Vagina (tissue), 2 donors: ENCODE data around the gene SDCCAG8. TPM values are rescaled to one million over a fixed set of nuclear protein-coding genes. Genes with fewer than 3 reads are reported as not detected.

ENCODE experiments used
- DNase-seq, 2 donors: peaks; one replicate each; pipeline ENCODE4 v3.0.0-alpha.2; 2017; ENCODE audit errors: extremely low spot score in 2 of 2
- H3K27ac ChIP-seq: fragments of 200-600 bp; sonication (generic); one replicate; pipeline ENCODE4 v1.5.1; 2019
- H3K27me3 ChIP-seq: fragments of 200-600 bp; sonication (generic); one replicate; pipeline ENCODE4 v1.5.1; 2019
- H3K36me3 ChIP-seq, 2 donors: fragments of 200-600 bp; sonication (generic); one replicate each; pipeline ENCODE4 v1.5.1; 2017 to 2019
- H3K4me1 ChIP-seq: fragments of 200-600 bp; sonication (generic); one replicate; pipeline ENCODE4 v1.5.1; 2019
- H3K4me3 ChIP-seq, 2 donors: fragments of 200-600 bp; sonication (generic); 1 replicate in 1 of 2; 2 replicates in 1 of 2; pipeline ENCODE4 v1.5.1; 2016 to 2019
- H3K9me3 ChIP-seq: fragments of 200-600 bp; sonication (generic); one replicate; pipeline ENCODE4 v1.5.1; 2019
- POLR2A ChIP-seq, 2 donors: fragments of 450-650 bp; IDR thresholded peaks; one replicate each; pipeline ENCODE4 v1.6.1; 2017; ENCODE audit warnings: antibody characterized with exemption in 2 of 2, mild to moderate bottlenecking in 2 of 2, moderate library complexity in 2 of 2
- POLR2AphosphoS5 ChIP-seq, 2 donors: sonication (generic); formaldehyde crosslinking; IDR thresholded peaks; one replicate each; pipeline ENCODE4 v1.9.0; 2017; ENCODE audit warnings: antibody characterized with exemption in 2 of 2, mild to moderate bottlenecking in 2 of 2, low read depth in 1 of 2; ENCODE audit not compliant: insufficient read depth in 1 of 2
- intact Hi-C: fragments of 100-400 bp; cut with DNase I; formaldehyde crosslinking; loops from one replicate; pipeline ENCODE4 v1.15.1; 2023
- total RNA-seq: library from RNA; depleted of rRNA; stranded (reverse); fragments of >200 nt; gene quantifications from one replicate; pipeline ENCODE4 v1.2.3, GENCODE V29; 2016
- TF ChIP-seq, protein P1 (sequence below), 3 experiments: fragments of 450-650 bp in 2 of 3; fragments of 200-600 bp in 1 of 3; sonication (generic) in 1 of 3; IDR thresholded peaks; one replicate each; pipeline ENCODE4 v1.5.1; 2017 to 2019; ENCODE audit warnings: antibody characterized with exemption in 3 of 3, mild to moderate bottlenecking in 2 of 3, moderate library complexity in 2 of 3

Gene SDCCAG8
- total RNA-seq, 1 donor from 2014 or later, result 31.2 TPM

GRCh38 chr1:243497939-243498681 is 242.3 kb downstream of the SDCCAG8 start:
- Histone ChIP-seq H3K9me3 (no peaks in the 10 kb centered on the region), H3K27ac (no peak overlapping the region), H3K27me3 (no peaks in the 10 kb centered on the region), H3K4me1 (peaks cover 12% of the 10 kb centered on the region), H3K4me3 (no peak overlapping the region), H3K36me3 (peaks cover 0 to 7% of the 10 kb centered on the region in 2 donors)
- intact Hi-C loops, result no loop called here
- DNase-seq, result peak; percentile 80 to 88
- peak in 1 of 2 donors; percentile 18 for TF ChIP-seq POLR2AphosphoS5 (IDR thresholded peaks at IDR 0.05; ENCODE audit: insufficient read depth in 1 of 2, low read depth in 1 of 2)
- TF ChIP-seq, protein P1, sequence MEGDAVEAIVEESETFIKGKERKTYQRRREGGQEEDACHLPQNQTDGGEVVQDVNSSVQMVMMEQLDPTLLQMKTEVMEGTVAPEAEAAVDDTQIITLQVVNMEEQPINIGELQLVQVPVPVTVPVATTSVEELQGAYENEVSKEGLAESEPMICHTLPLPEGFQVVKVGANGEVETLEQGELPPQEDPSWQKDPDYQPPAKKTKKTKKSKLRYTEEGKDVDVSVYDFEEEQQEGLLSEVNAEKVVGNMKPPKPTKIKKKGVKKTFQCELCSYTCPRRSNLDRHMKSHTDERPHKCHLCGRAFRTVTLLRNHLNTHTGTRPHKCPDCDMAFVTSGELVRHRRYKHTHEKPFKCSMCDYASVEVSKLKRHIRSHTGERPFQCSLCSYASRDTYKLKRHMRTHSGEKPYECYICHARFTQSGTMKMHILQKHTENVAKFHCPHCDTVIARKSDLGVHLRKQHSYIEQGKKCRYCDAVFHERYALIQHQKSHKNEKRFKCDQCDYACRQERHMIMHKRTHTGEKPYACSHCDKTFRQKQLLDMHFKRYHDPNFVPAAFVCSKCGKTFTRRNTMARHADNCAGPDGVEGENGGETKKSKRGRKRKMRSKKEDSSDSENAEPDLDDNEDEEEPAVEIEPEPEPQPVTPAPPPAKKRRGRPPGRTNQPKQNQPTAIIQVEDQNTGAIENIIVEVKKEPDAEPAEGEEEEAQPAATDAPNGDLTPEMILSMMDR (IDR thresholded peaks at IDR 0.05), result no peak

DNA sequence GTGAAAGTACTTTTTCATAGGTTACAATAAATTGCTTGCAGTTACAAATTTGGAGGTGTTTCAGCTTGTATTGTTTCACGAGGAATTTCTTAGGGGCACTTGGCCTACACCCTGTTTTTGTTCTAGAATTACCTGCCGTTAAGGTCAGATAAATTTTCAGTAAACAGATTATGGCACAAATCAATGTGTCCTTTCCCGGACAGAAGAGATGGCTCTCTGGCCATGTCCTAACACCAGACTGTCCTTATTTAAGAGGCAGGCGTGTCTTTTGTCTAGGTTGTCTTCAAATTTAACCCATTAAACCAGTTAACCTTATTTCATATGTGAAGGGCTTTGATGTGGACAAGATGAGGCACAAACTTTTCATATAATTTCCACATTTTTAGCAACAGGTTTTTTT is 243.4 kb downstream of the SDCCAG8 start:
- peaks cover 12% of the 10 kb centered on the region for H3K4me1 ChIP-seq
- DNase-seq, result no peak
- no peak for TF ChIP-seq POLR2A (IDR thresholded peaks at IDR 0.05)
- TF ChIP-seq POLR2AphosphoS5 (IDR thresholded peaks at IDR 0.05; ENCODE audit: insufficient read depth in 1 of 2, low read depth in 1 of 2), result no peak
- TF ChIP-seq, protein P1 (IDR thresholded peaks at IDR 0.05), result no peak
- H3K4me3 ChIP-seq, result no peak overlapping the region
- intact Hi-C loops, result no loop called here
- no peaks in the 10 kb centered on the region for H3K27me3 ChIP-seq
- peaks cover 0 to 18% of the 10 kb centered on the region in 2 donors for H3K36me3 ChIP-seq
- no peak overlapping the region for H3K27ac ChIP-seq
- no peaks in the 10 kb centered on the region for H3K9me3 ChIP-seq

GRCh38 chr1:243499711-243500110 is 243.9 kb downstream of the SDCCAG8 start:
- Histone ChIP-seq H3K9me3 (no peaks in the 10 kb centered on the region), H3K4me1 (peaks cover 12% of the 10 kb centered on the region), H3K27me3 (no peaks in the 10 kb centered on the region), H3K4me3 (no peak overlapping the region), H3K27ac (no peak overlapping the region), H3K36me3 (peaks cover 0 to 21% of the 10 kb centered on the region in 2 donors)
- TF ChIP-seq, protein P1 (IDR thresholded peaks at IDR 0.05), result no peak
- no peak for TF ChIP-seq POLR2A (IDR thresholded peaks at IDR 0.05)
- peak in 1 of 2 donors; percentile 11 for TF ChIP-seq POLR2AphosphoS5 (IDR thresholded peaks at IDR 0.05; ENCODE audit: insufficient read depth in 1 of 2, low read depth in 1 of 2)
- peak in 1 of 2 donors; percentile 34 for DNase-seq
- intact Hi-C loops, result no loop called here

- peaks cover 4% of the 10 kb centered on the region for H3K4me1 ChIP-seq
- peaks cover 0 to 27% of the 10 kb centered on the region in 2 donors for H3K36me3 ChIP-seq
- no peak overlapping the region for H3K4me3 ChIP-seq
- DNase-seq, result peak in 1 of 2 donors; percentile 28
- no peaks in the 10 kb centered on the region for H3K27me3 ChIP-seq
- TF ChIP-seq, protein P1 (IDR thresholded peaks at IDR 0.05), result no peak
- TF ChIP-seq POLR2A (IDR thresholded peaks at IDR 0.05) (no peak), POLR2AphosphoS5 (IDR thresholded peaks at IDR 0.05; ENCODE audit: insufficient read depth in 1 of 2, low read depth in 1 of 2) (no peak)
- H3K27ac ChIP-seq, result no peak overlapping the region
- intact Hi-C loops, result no loop called here
- no peaks in the 10 kb centered on the region for H3K9me3 ChIP-seq
Measured at GRCh38 chr1:243500512-243500911, 244.7 kb downstream of the SDCCAG8 start.

GRCh38 chr1:243501002-243501401 is 245.2 kb downstream of the SDCCAG8 start:
- intact Hi-C loops, result no loop called here
- H3K4me1 ChIP-seq, result peaks cover under 1% of the 10 kb centered on the region
- TF ChIP-seq POLR2A (IDR thresholded peaks at IDR 0.05), result no peak
- no peak for TF ChIP-seq POLR2AphosphoS5 (IDR thresholded peaks at IDR 0.05; ENCODE audit: insufficient read depth in 1 of 2, low read depth in 1 of 2)
- TF ChIP-seq, protein P1 (IDR thresholded peaks at IDR 0.05), result no peak
- H3K36me3 ChIP-seq, result peaks cover 0 to 27% of the 10 kb centered on the region in 2 donors
- DNase-seq, result no peak
- no peak overlapping the region for H3K27ac ChIP-seq
- no peaks in the 10 kb centered on the region for H3K27me3 ChIP-seq
- no peak overlapping the region for H3K4me3 ChIP-seq
- no peaks in the 10 kb centered on the region for H3K9me3 ChIP-seq
